B cell (primary cell): Measurements from ENCODE around the gene RMDN2. TPM values are rescaled to one million over a fixed set of nuclear protein-coding genes. Genes with fewer than 3 reads are reported as not detected.

ENCODE experiments used
- ATAC-seq: fragments of 200-7000 bp; cut with Tn5 transposase; one replicate; pipeline ENCODE4 v1.10.0; 2021; ENCODE audit warnings: low read depth, mild to moderate bottlenecking, moderate number of reproducible peaks, moderate library complexity
- CTCF ChIA-PET: fragments of 350-600 bp; sonication (Branson Sonifier 250); formaldehyde crosslinking; loops from one replicate; lab custom pipeline; 2021; ENCODE audit warnings: antibody characterized with exemption, inconsistent platforms; lab: Charles Lee
- POLR2A ChIA-PET: fragments of 350-600 bp; sonication (Branson Sonifier 250); formaldehyde crosslinking; loops from one replicate; lab custom pipeline; 2021; ENCODE audit warnings: antibody characterized with exemption; lab: Charles Lee
- DNase-seq: peaks from one replicate; pipeline ENCODE4 v3.0.0; 2013
- H2AFZ ChIP-seq: 2 replicates; pipeline ENCODE4 v1.6.1; 2012; ENCODE audit warnings: mild to moderate bottlenecking, low read depth, low read length; ENCODE audit not compliant: insufficient read depth, poor library complexity, severe bottlenecking
- H3K27ac ChIP-seq, 2 donors: 1 replicate in 1 of 2; 2 replicates in 1 of 2; pipeline ENCODE4 v1.5.1; 2012 to 2013; ENCODE audit warnings: low read length in 2 of 2, mild to moderate bottlenecking in 2 of 2, moderate library complexity in 1 of 2
- H3K27me3 ChIP-seq, 4 experiments: fragments of 200-600 bp in 1 of 4; sonication (generic) in 1 of 4; replicated peaks in 1 of 4; 1 replicate in 2 of 4; 2 replicates in 2 of 4; pipeline versions ENCODE4 v1.6.1 to v1.7.0; 2013 to 2016; ENCODE audit warnings: low read length in 3 of 4, mild to moderate bottlenecking in 2 of 4, mixed read lengths in 1 of 4, moderate library complexity in 1 of 4; ENCODE audit not compliant: insufficient read depth in 4 of 4, control insufficient read depth in 3 of 4; ENCODE audit errors: control extremely low read depth in 1 of 4
- H3K36me3 ChIP-seq, 2 experiments: replicated peaks in 1 of 2; 1 replicate in 1 of 2; 2 replicates in 1 of 2; pipeline versions ENCODE4 v1.6.1 to v1.7.1; 2013; ENCODE audit warnings: low read length in 1 of 2; ENCODE audit not compliant: insufficient read depth in 2 of 2, control insufficient read depth in 1 of 2; ENCODE audit errors: control extremely low read depth in 1 of 2, extremely low read depth in 1 of 2
- H3K4me1 ChIP-seq, 2 donors: fragments of 200-600 bp in 1 of 2; sonication (generic) in 1 of 2; 1 replicate in 1 of 2; 2 replicates in 1 of 2; pipeline versions ENCODE4 v1.5.1 to v1.6.1; 2013 to 2017; ENCODE audit warnings: low read length in 2 of 2; ENCODE audit not compliant: control insufficient read depth in 2 of 2, insufficient read depth in 2 of 2
- H3K4me2 ChIP-seq: replicated peaks from 2 replicates; pipeline ENCODE3; 2012; ENCODE audit warnings: mild to moderate bottlenecking, low read depth, low read length; ENCODE audit not compliant: poor library complexity, severe bottlenecking
- H3K4me3 ChIP-seq, 5 experiments: fragments of 200-600 bp in 1 of 5; sonication (generic) in 1 of 5; 1 replicate in 3 of 5; 2 replicates in 2 of 5; pipeline versions ENCODE4 v1.5.1 to v1.7.0; 2011 to 2016; ENCODE audit warnings: low read length in 4 of 5, mild to moderate bottlenecking in 4 of 5, low read depth in 2 of 5, control low read depth in 1 of 5, moderate library complexity in 1 of 5; ENCODE audit not compliant: insufficient read depth in 1 of 5; ENCODE audit errors: control extremely low read depth in 1 of 5, extremely low read depth in 1 of 5
- H3K79me2 ChIP-seq: fragments of 200-600 bp; sonication (generic); one replicate; pipeline ENCODE4 v1.6.0; 2016; ENCODE audit warnings: low read length; ENCODE audit not compliant: control insufficient read depth, insufficient read depth
- H3K9ac ChIP-seq: fragments of 200-600 bp; sonication (generic); 2 replicates; pipeline ENCODE4 v1.6.1; 2017; ENCODE audit warnings: mild to moderate bottlenecking, low read length, moderate library complexity
- H3K9me3 ChIP-seq, 3 donors: one replicate each; pipeline versions ENCODE4 v1.6.1 to v1.7.1; 2013; ENCODE audit warnings: low read length in 2 of 3; ENCODE audit not compliant: control insufficient read depth in 2 of 3, insufficient read depth in 1 of 3; ENCODE audit errors: control extremely low read depth in 1 of 3
- H4K20me1 ChIP-seq: 2 replicates; pipeline ENCODE4 v1.6.0; 2012; ENCODE audit warnings: mild to moderate bottlenecking, low read length; ENCODE audit not compliant: insufficient read depth, control insufficient read depth, poor library complexity, severe bottlenecking
- H3K27ac Mint-ChIP-seq: one replicate; pipeline ENCODE4 v1.8.0; 2021; ENCODE audit warnings: mixed read lengths
- H3K27me3 Mint-ChIP-seq: one replicate; pipeline ENCODE4 v1.8.0; 2021; ENCODE audit warnings: mixed read lengths
- H3K4me1 Mint-ChIP-seq: one replicate; pipeline ENCODE4 v1.8.0; 2021; ENCODE audit warnings: mixed read lengths
- H3K4me3 Mint-ChIP-seq: one replicate; pipeline ENCODE4 v1.8.0; 2021; ENCODE audit warnings: mixed read lengths
- H3K9me3 Mint-ChIP-seq: one replicate; pipeline ENCODE4 v1.8.0; 2022; ENCODE audit warnings: mixed read lengths; ENCODE audit not compliant: insufficient read depth
- CTCF ChIP-seq: fragments of 200-600 bp; IDR thresholded peaks from one replicate; pipeline ENCODE4 v1.8.0; 2022; ENCODE audit warnings: antibody characterized with exemption, mild to moderate bottlenecking
- EZH2 ChIP-seq: IDR thresholded peaks from 2 replicates; pipeline ENCODE4 v1.6.1; 2012; ENCODE audit warnings: borderline replicate concordance, low read depth, mild to moderate bottlenecking, moderate library complexity, low read length; ENCODE audit not compliant: insufficient read depth, poor library complexity, severe bottlenecking
- WGBS: methylation state at CpG from one replicate; pipeline ENCODE4 v1.1.5; 2013; ENCODE audit warnings: missing lambda C conversion rate; ENCODE audit not compliant: insufficient coverage; 5-methylcytosine and 5-hydroxymethylcytosine counted together
- intact Hi-C: fragments of 100-400 bp; cut with micrococcal nuclease; formaldehyde crosslinking; loops from one replicate; pipeline ENCODE4 v1.10.0; 2022
- polyA plus RNA-seq: library from polyadenylated mRNA; depleted of rRNA; stranded (reverse); fragments of >200 nt; gene quantifications from 2 replicates; pipeline ENCODE4 v1.2.3, GENCODE V29; 2012
- total RNA-seq, 2 donors: library from RNA; stranded (reverse); fragments of 120-200 nt in 1 of 2; gene quantifications; 1 replicate in 1 of 2; 2 replicates in 1 of 2; pipeline versions ENCODE4 v1.2.3 to v1.2.4, GENCODE V29; 2013 to 2022

RMDN2 gene
- total and polyA plus RNA-seq, 2 donors (not counting 1 experiment from before 2014, with no cell fraction given) = 6.4 to 6.6 TPM

DNA sequence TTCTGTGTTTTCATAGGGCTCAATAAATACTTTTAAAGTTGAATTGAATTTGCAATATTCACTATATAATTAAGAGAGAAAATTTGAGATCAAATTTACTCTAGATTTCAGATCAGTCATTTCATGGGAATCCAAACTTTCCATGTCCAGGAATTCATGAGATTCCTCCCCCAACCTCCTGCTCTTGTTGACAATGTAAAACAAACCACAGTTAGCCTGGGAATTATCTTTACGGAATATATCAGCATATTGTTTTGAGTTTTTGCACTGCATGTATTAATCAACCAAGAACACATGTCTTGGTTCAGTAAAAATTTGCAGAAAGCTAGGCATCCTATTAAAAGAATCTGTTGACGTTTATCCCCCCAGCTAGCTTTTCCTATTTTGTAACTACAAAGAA lies 108.6 kb downstream of the RMDN2 start:
- H3K4me1 Mint-ChIP-seq = peaks cover 12% of the 10 kb centered on the region
- no peak overlapping the region for H3K27ac Mint-ChIP-seq
- ChIA-PET CTCF (no interaction called here), POLR2A (no interaction called here)
- no peak for DNase-seq
- no peaks in the 10 kb centered on the region for H4K20me1 ChIP-seq
- no CpG with 5 or more reads among the region's 2 CpGs for WGBS
- H3K4me2 ChIP-seq = no peak overlapping the region
- H3K27me3 ChIP-seq = peaks cover 0 to 19% (median 12%) of the 10 kb centered on the region in 4 experiments
- no peak for ATAC-seq
- intact Hi-C loops = no loop called here
- no peak for TF ChIP-seq EZH2
- TF ChIP-seq CTCF = no peak
- H3K9me3 Mint-ChIP-seq = no peaks in the 10 kb centered on the region
- H3K4me1 ChIP-seq = peaks cover 10 to 13% of the 10 kb centered on the region in 2 donors
- H3K4me3 Mint-ChIP-seq = no peak overlapping the region
- no peak overlapping the region for H3K9ac ChIP-seq
- H3K9me3 ChIP-seq = no peaks in the 10 kb centered on the region
- no peak overlapping the region for H3K27ac ChIP-seq
- no peak overlapping the region for H3K4me3 ChIP-seq
- peaks cover 31% of the 10 kb centered on the region for H3K27me3 Mint-ChIP-seq
- H3K79me2 ChIP-seq = no peaks in the 10 kb centered on the region
- no peaks in the 10 kb centered on the region for H3K36me3 ChIP-seq
- H2AFZ ChIP-seq = no peak overlapping the region

- ATAC-seq (no peak), DNase-seq (no peak)
- whole genome bisulfite sequencing = 83% methylated on average over 6 of the region's 7 CpGs
- H2AFZ ChIP-seq = no peak overlapping the region
- H3K4me1 ChIP-seq = peaks cover 11 to 15% of the 10 kb centered on the region in 2 donors
- TF ChIP-seq CTCF (no peak), EZH2 (no peak)
- peaks cover 15% of the 10 kb centered on the region for H3K4me1 Mint-ChIP-seq
- intact Hi-C loops = no loop called here
- no peak overlapping the region for H3K4me3 ChIP-seq
- no peaks in the 10 kb centered on the region for H3K9me3 Mint-ChIP-seq
- no peaks in the 10 kb centered on the region for H4K20me1 ChIP-seq
- H3K27ac Mint-ChIP-seq = no peak overlapping the region
- ChIA-PET POLR2A (no interaction called here), CTCF (no interaction called here)
- no peaks in the 10 kb centered on the region for H3K36me3 ChIP-seq
- H3K4me2 ChIP-seq = no peak overlapping the region
- no peaks in the 10 kb centered on the region for H3K79me2 ChIP-seq
- no peak overlapping the region for H3K27ac ChIP-seq
- no peaks in the 10 kb centered on the region for H3K9me3 ChIP-seq
- no peak overlapping the region for H3K9ac ChIP-seq
- H3K4me3 Mint-ChIP-seq = no peak overlapping the region
- peaks cover 42% of the 10 kb centered on the region for H3K27me3 Mint-ChIP-seq
- H3K27me3 ChIP-seq = peaks cover 0 to 28% (median 18%) of the 10 kb centered on the region in 4 experiments
These were observed 110.9 kb downstream of the RMDN2 start for GRCh38 chr2:38035968-38036367.
